Uterus (tissue), 2 donors: ENCODE results near the gene PCGF5.

ENCODE experiments used
- CTCF ChIP-seq, 4 experiments: fragments of 200-600 bp in 2 of 4; fragments of 450-650 bp in 2 of 4; sonication (generic) in 2 of 4; IDR thresholded peaks; one replicate each; pipeline ENCODE4 v1.5.1; 2016 to 2019; ENCODE audit warnings: antibody characterized with exemption in 4 of 4, mild to moderate bottlenecking in 2 of 4, moderate library complexity in 1 of 4
- POLR2A ChIP-seq, 2 donors: fragments of 450-650 bp; IDR thresholded peaks; one replicate each; pipeline ENCODE4 v1.6.1; 2016; ENCODE audit warnings: antibody characterized with exemption in 2 of 2, mild to moderate bottlenecking in 1 of 2, moderate library complexity in 1 of 2

- TF ChIP-seq CTCF (IDR thresholded peaks at IDR 0.05) = no peak
- TF ChIP-seq POLR2A (IDR thresholded peaks at IDR 0.05) = no peak
Observed at GRCh38 chr10:91271886-91272285, 51.4 kb downstream of the PCGF5 start.
